Measurements from ENCODE around the gene CHST1.

CHST1 gene

GRCh38 chr11:45674481-45675190 lies 9.2 kb upstream of the CHST1 start:
- H3K27ac ChIP-seq (ENCODE audit: low read depth, low read length) = no peak overlapping the region
- H3K9me3 ChIP-seq (ENCODE audit: control insufficient read depth, insufficient read depth, low read length) = no peaks in the 10 kb centered on the region
- H3K27me3 ChIP-seq (ENCODE audit: control insufficient read depth, insufficient read depth, low read length) = no peaks in the 10 kb centered on the region
- no peak overlapping the region for H3K9ac ChIP-seq (ENCODE audit: low read depth, low read length)
- no peaks in the 10 kb centered on the region for H3K36me3 ChIP-seq (ENCODE audit: control insufficient read depth, insufficient read depth, low read length)
- no peak overlapping the region for H3K4me3 ChIP-seq (ENCODE audit: low read depth, low read length)
- H3K4me1 ChIP-seq (ENCODE audit: control insufficient read depth, insufficient read depth, low read length) = peaks cover 5% of the 10 kb centered on the region; the same call in 1 of the 2 replicates

- H3K36me3 ChIP-seq (ENCODE audit: control insufficient read depth, insufficient read depth, low read length) = no peaks in the 10 kb centered on the region
- H3K4me3 ChIP-seq (ENCODE audit: low read depth, low read length) = no peak overlapping the region
- no peak overlapping the region for H3K9ac ChIP-seq (ENCODE audit: low read depth, low read length)
- H3K9me3 ChIP-seq (ENCODE audit: control insufficient read depth, insufficient read depth, low read length) = no peaks in the 10 kb centered on the region
- H3K4me1 ChIP-seq (ENCODE audit: control insufficient read depth, insufficient read depth, low read length) = peaks cover 5% of the 10 kb centered on the region; the same call in 1 of the 2 replicates
- no peak overlapping the region for H3K27ac ChIP-seq (ENCODE audit: low read depth, low read length)
- no peaks in the 10 kb centered on the region for H3K27me3 ChIP-seq (ENCODE audit: control insufficient read depth, insufficient read depth, low read length)
These were observed 8.0 kb upstream of the CHST1 start for GRCh38 chr11:45673441-45673840.

GRCh38 chr11:45672593-45672992 lies 7.2 kb upstream of the CHST1 start:
- Histone ChIP-seq H3K27ac (ENCODE audit: low read depth, low read length) (no peak overlapping the region), H3K36me3 (ENCODE audit: control insufficient read depth, insufficient read depth, low read length) (no peaks in the 10 kb centered on the region), H3K4me3 (ENCODE audit: low read depth, low read length) (no peak overlapping the region), H3K4me1 (ENCODE audit: control insufficient read depth, insufficient read depth, low read length) (peaks cover under 1% of the 10 kb centered on the region; the same call in 1 of the 2 replicates), H3K9me3 (ENCODE audit: control insufficient read depth, insufficient read depth, low read length) (no peaks in the 10 kb centered on the region), H3K27me3 (ENCODE audit: control insufficient read depth, insufficient read depth, low read length) (peaks cover 1% of the 10 kb centered on the region; the same call in 1 of the 2 replicates), H3K9ac (ENCODE audit: low read depth, low read length) (no peak overlapping the region)

GRCh38 chr11:45671246-45672171 lies 6.1 kb upstream of the CHST1 start:
- no peak overlapping the region for H3K27ac ChIP-seq (ENCODE audit: low read depth, low read length)
- H3K4me3 ChIP-seq (ENCODE audit: low read depth, low read length) = no peak overlapping the region
- H3K9ac ChIP-seq (ENCODE audit: low read depth, low read length) = no peak overlapping the region
- H3K27me3 ChIP-seq (ENCODE audit: control insufficient read depth, insufficient read depth, low read length) = peaks cover 11% of the 10 kb centered on the region
- no peaks in the 10 kb centered on the region for H3K36me3 ChIP-seq (ENCODE audit: control insufficient read depth, insufficient read depth, low read length)
- H3K4me1 ChIP-seq (ENCODE audit: control insufficient read depth, insufficient read depth, low read length) = no peaks in the 10 kb centered on the region
- no peaks in the 10 kb centered on the region for H3K9me3 ChIP-seq (ENCODE audit: control insufficient read depth, insufficient read depth, low read length)

- no peak overlapping the region for H3K9ac ChIP-seq (ENCODE audit: low read depth, low read length)
- no peaks in the 10 kb centered on the region for H3K36me3 ChIP-seq (ENCODE audit: control insufficient read depth, insufficient read depth, low read length)
- no peaks in the 10 kb centered on the region for H3K4me1 ChIP-seq (ENCODE audit: control insufficient read depth, insufficient read depth, low read length)
- no peaks in the 10 kb centered on the region for H3K9me3 ChIP-seq (ENCODE audit: control insufficient read depth, insufficient read depth, low read length)
- no peak overlapping the region for H3K4me3 ChIP-seq (ENCODE audit: low read depth, low read length)
- H3K27me3 ChIP-seq (ENCODE audit: control insufficient read depth, insufficient read depth, low read length) = peaks cover 20% of the 10 kb centered on the region
- H3K27ac ChIP-seq (ENCODE audit: low read depth, low read length) = no peak overlapping the region
These were observed 5.1 kb upstream of the CHST1 start for GRCh38 chr11:45670386-45671135.

GRCh38 chr11:45669956-45670355 lies 4.5 kb upstream of the CHST1 start:
- Histone ChIP-seq H3K9me3 (ENCODE audit: control insufficient read depth, insufficient read depth, low read length) (no peaks in the 10 kb centered on the region), H3K27me3 (ENCODE audit: control insufficient read depth, insufficient read depth, low read length) (peaks cover 24% of the 10 kb centered on the region), H3K4me1 (ENCODE audit: control insufficient read depth, insufficient read depth, low read length) (no peaks in the 10 kb centered on the region), H3K9ac (ENCODE audit: low read depth, low read length) (no peak overlapping the region), H3K36me3 (ENCODE audit: control insufficient read depth, insufficient read depth, low read length) (no peaks in the 10 kb centered on the region), H3K4me3 (ENCODE audit: low read depth, low read length) (no peak overlapping the region), H3K27ac (ENCODE audit: low read depth, low read length) (no peak overlapping the region)

- Histone ChIP-seq H3K9me3 (ENCODE audit: control insufficient read depth, insufficient read depth, low read length) (no peaks in the 10 kb centered on the region), H3K36me3 (ENCODE audit: control insufficient read depth, insufficient read depth, low read length) (no peaks in the 10 kb centered on the region), H3K9ac (ENCODE audit: low read depth, low read length) (no peak overlapping the region), H3K4me3 (ENCODE audit: low read depth, low read length) (no peak overlapping the region), H3K4me1 (ENCODE audit: control insufficient read depth, insufficient read depth, low read length) (0 out of 2 replicates have a peak, but pooled peaks cover under 1% of the 10 kb centered on the region), H3K27me3 (ENCODE audit: control insufficient read depth, insufficient read depth, low read length) (peaks cover 32% of the 10 kb centered on the region), H3K27ac (ENCODE audit: low read depth, low read length) (no peak overlapping the region)
These were observed 3.7 kb upstream of the CHST1 start for GRCh38 chr11:45669146-45669545.

GRCh38 chr11:45667929-45668680 lies 2.7 kb upstream of the CHST1 start:
- Histone ChIP-seq H3K27me3 (ENCODE audit: control insufficient read depth, insufficient read depth, low read length) (peaks cover 43% of the 10 kb centered on the region), H3K36me3 (ENCODE audit: control insufficient read depth, insufficient read depth, low read length) (no peaks in the 10 kb centered on the region), H3K4me1 (ENCODE audit: control insufficient read depth, insufficient read depth, low read length) (peaks cover 9% of the 10 kb centered on the region)

GRCh38 chr11:45666648-45667642 lies 1.5 kb upstream of the CHST1 start:
- H3K9me3 ChIP-seq (ENCODE audit: control insufficient read depth, insufficient read depth, low read length) = no peaks in the 10 kb centered on the region
- H3K4me1 ChIP-seq (ENCODE audit: control insufficient read depth, insufficient read depth, low read length) = peaks cover 11% of the 10 kb centered on the region
- H3K4me3 ChIP-seq (ENCODE audit: low read depth, low read length) = no peak overlapping the region
- H3K27ac ChIP-seq (ENCODE audit: low read depth, low read length) = no peak overlapping the region
- H3K36me3 ChIP-seq (ENCODE audit: control insufficient read depth, insufficient read depth, low read length) = no peaks in the 10 kb centered on the region
- H3K9ac ChIP-seq (ENCODE audit: low read depth, low read length) = no peak overlapping the region
- peaks cover 54% of the 10 kb centered on the region for H3K27me3 ChIP-seq (ENCODE audit: control insufficient read depth, insufficient read depth, low read length)

More at GRCh38 chr11:45667929-45668680, 2.7 kb upstream of the CHST1 start:
- Histone ChIP-seq H3K27ac (ENCODE audit: low read depth, low read length) (no peak overlapping the region), H3K9ac (ENCODE audit: low read depth, low read length) (no peak overlapping the region), H3K4me3 (ENCODE audit: low read depth, low read length) (no peak overlapping the region), H3K9me3 (ENCODE audit: control insufficient read depth, insufficient read depth, low read length) (no peaks in the 10 kb centered on the region)

All from HUES48 (cell line).